ENCODE measurements around the gene NSRP1. TPM values are rescaled to one million over a fixed set of nuclear protein-coding genes. Genes with fewer than 3 reads are reported as not detected.

The NSRP1 gene, protein sequence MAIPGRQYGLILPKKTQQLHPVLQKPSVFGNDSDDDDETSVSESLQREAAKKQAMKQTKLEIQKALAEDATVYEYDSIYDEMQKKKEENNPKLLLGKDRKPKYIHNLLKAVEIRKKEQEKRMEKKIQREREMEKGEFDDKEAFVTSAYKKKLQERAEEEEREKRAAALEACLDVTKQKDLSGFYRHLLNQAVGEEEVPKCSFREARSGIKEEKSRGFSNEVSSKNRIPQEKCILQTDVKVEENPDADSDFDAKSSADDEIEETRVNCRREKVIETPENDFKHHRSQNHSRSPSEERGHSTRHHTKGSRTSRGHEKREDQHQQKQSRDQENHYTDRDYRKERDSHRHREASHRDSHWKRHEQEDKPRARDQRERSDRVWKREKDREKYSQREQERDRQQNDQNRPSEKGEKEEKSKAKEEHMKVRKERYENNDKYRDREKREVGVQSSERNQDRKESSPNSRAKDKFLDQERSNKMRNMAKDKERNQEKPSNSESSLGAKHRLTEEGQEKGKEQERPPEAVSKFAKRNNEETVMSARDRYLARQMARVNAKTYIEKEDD
- 77.6 and 115 TPM in 2 replicates for polyA plus RNA-seq

DNA sequence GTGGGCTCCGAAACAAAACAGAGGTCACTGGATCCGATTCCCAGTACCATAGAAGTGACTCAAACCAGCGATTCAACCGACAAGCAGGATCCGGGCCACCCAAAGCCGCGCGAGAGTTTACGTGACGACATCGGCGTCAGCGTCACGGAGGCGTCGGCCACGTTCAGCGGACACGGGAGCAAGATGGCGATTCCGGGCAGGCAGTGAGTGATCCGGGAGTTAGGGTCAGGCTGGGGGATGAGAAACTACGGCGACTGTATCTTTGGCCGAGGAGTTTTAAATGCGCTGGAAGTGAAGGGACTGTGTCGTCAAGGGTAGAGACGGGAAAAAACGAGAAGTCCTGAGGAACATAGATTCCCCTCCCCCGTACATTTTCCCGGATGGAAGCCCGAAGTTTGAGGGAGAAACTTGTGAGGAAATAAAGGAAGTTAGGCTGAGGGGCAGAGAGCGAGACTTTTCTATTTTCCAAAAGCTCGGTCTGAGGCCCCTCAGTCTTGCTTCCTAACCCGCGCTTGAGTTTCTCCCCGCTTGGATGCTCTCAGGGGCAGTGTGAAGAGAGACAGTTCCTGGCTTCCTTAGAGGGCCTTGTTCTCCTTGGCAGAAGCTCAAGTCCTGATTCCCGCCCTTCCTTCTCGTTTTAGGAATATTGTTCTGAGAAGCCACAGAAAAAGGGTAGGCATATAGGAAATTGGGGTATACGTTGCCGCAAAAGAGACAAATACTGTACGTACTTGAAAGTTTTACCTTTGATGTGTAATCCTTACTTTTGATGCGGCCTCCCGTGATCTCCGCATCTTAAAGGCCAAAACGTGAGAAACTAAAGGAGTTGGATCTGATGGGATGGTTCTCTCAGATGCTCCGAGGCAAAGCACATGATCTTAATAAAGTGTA is at the start of gene NSRP1:
Gene NSRP1, plus strand, starts transcription at position 156 of the 891 bp plus-strand sequence. Its CDS starts 28 bp downstream, at position 184.

GRCh38 chr17:30235386-30236296 is 119.0 kb downstream of the NSRP1 start, which contains the start of gene SLC6A4:
TSS of gene SLC6A4 (minus strand) at chr17:30235697. CDS start at chr17:30221958, 13,739 bp downstream.

Other genes starting within 250 kb of the NSRP1 start
- 4.4 and 12.5 TPM in 2 replicates for gene SSH2, start 186.6 kb upstream of the NSRP1 start, polyA plus RNA-seq
- gene EFCAB5, start 175.2 kb upstream of the NSRP1 start, polyA plus RNA-seq, result 0.51 TPM in 1 of 2 replicates, not detected in the other
- gene SLC6A4, start 118.9 kb downstream of the NSRP1 start, polyA plus RNA-seq, result not detected in 2 replicates
- gene BLMH, start 175.1 kb downstream of the NSRP1 start, polyA plus RNA-seq, result 2.5 and 7.5 TPM in 2 replicates
- gene TMIGD1, start 217.2 kb downstream of the NSRP1 start, polyA plus RNA-seq, result not detected in 2 replicates

All from Purkinje cell (primary cell).